ENCODE results near the gene VWA8. TPM values are rescaled to one million over a fixed set of nuclear protein-coding genes. Genes with fewer than 3 reads are reported as not detected.
"Not testable (repeated sequence)": the region's sequence is repeated elsewhere in the genome, so short reads cannot be mapped to it uniquely, and the experiment has no call there.

Gene VWA8
- total RNA-seq, 1 donor from 2014 or later = 11.5 TPM

DNA sequence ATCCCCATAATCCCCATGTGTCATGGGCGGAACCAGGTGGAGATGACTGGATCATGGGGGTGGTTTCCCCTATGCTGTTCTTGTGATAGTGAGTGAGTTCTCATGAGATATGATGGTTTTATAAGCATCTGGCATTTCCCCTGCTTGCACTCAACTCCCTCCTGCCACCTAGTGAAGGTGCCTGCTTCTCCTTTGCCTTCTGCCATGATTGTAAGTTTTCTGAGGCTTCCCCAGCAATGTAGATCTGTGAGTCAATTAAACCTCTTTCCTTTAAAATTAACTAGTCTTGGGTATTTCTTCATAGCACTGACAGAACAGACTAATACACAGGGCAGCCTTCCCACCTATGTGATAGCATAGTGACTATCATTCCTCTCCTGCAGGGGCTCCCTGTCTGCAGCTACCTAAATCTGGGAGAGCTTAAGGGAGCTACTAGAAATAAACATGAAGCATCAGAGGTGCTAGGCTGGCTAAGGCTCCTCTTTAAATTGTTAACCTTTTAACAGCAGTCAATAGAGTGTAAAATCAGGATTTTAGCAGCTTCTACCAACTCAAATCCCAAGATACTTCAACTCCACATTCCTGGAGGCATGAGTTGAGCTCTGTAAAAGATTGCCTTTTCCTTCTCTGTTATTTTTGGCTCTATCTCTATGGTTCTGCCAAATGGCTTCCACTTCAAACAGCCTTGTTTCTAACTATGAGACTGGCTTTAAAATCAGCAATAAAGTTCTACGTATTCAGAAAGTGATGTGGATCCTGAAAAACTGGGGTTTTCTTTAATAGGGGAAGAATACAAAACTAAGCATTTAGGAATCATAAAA, 112.3 kb downstream of the VWA8 start:
- ATAC-seq = no peak

DNA sequence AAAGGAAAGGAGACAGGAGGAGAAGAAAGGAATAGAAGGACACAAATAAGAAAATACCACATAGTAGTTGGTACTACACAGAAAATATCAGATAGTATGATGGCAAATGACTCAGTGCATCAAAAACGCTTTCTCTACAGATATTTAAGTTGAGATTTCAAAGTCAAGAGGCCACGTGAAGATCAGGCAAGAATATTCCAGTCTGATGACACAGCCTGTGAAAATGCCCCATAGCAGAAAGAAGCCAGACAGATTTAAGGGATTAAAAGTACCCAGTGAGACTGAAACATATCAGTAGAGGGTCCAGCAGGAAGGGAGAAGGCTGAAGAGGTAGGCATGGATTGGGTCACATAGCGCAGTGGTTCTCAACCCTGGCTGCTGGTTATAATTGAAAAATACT, 113.7 kb downstream of the VWA8 start:
- ATAC-seq = no peak

DNA sequence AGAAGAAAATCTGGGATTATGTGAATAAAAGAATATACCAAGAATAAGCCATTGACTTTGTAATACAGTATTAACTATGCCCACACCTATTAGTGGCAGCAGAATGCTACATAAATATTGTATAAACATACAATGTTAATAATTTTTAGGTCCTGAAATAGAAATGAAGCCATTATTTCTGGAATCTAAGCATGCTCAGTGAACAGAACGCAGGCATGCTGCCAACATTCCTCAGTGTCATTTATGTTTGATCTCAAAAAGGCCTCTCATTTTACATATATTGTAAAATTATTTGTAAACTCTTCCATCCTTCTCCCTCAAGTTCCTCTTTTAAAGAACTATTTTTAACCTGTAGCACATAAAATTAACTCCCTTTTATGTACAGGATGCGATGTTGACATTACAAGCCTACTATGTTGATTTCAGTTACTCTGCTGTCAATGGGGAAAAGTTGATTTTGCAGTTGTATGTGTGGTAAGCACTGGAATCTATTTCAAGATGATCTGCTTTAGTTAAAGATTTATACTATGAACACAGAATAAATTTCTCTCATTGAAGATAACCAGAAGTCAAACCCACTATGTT, 118.8 kb downstream of the VWA8 start:
- no peak for ATAC-seq

DNA sequence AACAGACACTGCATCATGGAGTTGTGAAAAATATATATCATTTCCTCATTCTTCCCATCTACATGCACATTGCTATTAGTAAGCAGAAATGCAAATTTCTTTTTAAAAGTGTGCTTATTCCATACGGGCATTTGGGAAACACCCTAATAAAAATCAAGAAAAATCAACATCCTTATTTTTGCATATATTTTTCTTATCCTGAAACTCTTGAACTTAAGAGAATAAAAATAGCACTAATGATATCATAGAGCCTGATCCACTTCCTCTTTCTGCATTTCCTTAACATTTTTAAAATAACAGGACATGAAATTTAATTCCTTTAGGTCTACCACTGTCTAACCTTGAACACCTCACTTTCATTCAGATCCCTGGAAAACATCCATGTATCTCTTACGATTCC, 123.3 kb downstream of the VWA8 start:
- no peak for ATAC-seq

DNA sequence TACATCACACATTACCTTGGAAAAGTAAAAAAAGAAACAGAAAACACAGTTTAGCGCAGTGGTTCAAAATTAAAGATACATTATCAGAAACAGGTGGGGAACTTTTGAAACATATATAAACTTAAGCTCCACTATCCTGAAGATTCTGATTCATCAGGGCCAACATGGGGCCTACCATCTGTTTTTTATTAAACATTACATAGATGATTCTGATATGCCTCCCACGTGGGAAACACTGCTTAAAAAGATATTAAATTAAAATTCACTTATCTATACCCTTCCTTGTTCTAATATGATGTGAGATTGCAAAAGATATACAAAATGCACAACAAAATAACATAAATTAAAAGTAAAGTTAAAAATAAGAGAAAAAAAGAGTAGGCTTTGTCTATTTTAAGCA, 125.0 kb downstream of the VWA8 start:
- no peak for ATAC-seq

DNA sequence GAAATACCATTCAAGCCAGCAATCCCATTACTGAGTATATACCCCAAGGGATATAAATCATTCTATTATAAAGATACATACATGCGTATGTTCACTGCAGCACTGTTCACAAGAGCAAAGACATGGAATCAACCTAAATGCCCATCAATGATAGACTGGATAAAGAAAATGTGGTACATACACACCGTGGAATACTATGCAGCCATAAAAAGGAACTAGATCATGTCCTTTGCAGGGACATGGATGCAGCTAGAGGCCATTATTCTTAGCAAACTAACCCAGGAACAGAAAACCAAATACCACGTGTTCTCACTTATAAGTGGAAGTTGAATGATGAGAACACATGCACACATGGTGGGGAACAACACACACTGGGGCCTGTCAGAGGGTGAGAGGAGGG, 126.2 kb downstream of the VWA8 start:
- not testable (repeated sequence) for ATAC-seq

DNA sequence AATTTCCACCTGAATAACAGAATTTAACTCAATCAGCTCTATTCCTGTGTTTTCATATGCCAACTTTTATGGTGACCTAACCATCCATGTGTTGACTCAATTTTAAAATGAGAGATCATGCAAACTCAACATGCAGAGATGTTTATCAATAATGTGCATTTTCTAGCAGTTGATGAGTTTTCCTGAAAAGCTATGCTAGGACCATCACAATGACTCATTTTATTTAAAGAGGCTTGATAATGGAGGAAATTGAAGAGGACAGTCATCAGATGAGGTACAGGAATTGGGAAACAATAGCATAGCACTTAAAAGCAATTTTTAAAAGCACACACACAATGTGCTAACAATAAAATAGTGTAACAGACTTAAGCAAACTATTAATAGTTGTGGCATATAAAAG, 127.1 kb downstream of the VWA8 start:
- no peak for ATAC-seq

DNA sequence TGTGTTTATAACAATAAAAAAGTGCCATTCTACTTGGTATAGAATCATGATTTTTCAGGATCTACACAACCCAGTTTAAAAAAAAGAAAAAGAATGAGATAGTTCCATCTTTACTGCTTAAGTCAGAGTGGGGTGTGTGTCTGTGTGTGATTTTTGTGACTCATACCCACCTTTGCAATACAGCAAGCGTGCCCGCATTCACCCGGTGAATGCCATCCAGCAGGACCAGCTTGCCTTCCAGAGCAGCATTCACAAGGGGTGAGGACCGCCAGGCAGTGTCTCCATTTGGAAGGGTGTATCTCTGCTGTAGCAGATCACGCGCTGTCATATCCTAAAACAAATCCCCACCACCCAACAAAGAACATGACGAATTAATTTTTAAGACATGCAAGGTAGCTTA, 127.7 kb downstream of the VWA8 start:
- peak; percentile 87 for ATAC-seq

DNA sequence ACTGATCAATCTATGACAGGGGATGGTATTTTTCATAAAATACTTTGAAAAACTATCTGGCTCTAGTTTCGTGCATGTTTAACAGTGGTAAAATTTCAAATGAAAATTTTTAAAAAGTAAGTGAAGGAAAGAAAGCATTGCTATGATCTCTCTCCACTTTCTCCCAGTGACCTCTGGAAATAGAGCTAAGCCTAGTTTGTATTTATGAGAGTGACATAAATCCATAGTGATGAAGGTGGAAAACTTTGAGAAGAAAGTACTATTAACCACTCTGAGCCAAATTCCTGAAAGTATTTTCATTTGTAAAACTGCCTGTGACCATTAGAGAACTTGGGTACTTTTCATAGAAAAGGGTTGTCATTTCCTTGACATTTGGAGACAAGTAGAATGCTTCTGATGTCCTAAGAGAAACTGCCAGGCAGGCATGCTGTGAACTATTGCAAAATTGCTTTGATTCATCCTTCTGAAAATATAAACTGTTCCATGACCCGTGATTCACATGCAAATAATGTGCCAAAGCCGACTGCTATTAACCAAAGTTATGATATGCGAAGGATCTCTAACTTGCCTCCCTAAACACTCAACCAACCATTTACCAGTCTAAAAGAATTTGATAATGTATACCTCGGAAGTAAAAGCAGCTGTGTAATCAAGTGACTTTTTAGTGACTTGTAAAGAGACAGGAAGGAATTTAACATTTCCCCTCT, 133.2 kb downstream of the VWA8 start:
- ATAC-seq = peak; percentile 73

DNA sequence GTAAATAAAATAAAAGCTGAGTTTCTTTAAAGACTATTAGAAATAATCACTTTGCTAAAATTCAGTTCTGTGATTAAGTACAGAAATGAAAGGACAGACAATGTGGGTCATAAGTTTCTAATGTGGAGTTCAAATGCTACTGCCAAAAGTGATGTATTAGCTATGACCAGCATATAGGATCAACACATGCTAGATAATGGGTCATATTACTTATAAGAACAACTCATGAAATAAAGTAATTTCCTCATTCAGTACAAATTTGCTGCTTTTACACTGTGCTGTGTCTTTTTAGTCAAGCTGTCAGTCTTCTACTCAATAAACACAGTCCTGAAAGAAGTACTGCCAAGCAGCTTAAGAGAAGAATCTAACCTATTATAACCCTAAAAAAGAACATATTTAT, 135.2 kb downstream of the VWA8 start:
- ATAC-seq = no peak

DNA sequence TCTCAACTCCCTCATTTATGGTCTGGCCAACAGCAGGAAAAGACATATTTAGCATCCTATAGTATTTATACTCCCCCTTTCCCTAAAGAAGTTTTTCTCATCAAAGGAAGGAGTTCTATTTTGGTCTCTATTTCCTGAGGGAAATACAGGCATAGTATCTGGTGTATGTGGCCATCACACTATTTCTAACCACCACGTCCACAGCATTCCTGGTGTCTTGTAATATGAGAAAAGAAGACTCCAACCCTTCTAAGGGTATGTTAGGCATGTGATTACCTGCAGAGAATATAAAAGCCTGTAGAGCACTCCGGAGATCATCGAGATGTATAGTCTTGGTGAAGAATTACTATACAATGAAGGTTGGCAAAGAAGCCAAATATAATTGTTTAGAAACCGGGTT, 137.4 kb downstream of the VWA8 start:
- no peak for ATAC-seq

DNA sequence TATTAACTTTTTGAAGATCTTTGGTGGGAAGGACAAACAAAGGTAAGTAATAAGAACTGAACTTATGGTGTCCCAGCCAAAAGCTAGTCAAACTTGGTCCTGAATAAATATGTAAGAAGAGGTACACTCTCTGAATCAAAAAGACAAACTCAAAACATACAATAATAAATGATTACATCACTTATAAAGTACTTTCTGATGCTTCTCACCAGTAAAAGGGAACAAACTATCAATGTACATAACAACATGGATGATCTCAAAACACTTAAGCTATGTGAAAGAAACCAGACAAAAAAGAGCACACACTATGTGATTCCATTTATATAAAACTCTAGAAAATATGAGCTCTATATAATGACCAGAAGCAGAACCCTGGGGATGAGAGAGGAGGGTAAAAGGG, 138.3 kb downstream of the VWA8 start:
- no peak for ATAC-seq

DNA sequence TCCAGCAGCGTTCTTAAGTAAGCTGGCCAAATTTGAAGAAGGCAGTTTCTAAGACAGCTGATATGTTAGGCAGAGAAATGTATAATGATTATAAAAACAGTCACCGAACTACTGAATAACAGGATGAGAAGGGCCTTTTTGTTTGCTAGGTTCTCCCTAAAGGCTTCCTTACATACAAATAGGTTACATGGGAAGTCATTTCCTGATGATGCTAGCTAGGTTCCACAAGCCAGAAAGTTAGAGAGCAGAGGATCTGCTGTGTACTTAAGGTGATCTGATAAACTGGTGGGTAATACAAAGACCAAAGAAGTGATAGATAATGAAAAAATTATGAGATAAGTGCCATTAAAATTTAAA, 139.7 kb downstream of the VWA8 start:
- no peak for ATAC-seq

DNA sequence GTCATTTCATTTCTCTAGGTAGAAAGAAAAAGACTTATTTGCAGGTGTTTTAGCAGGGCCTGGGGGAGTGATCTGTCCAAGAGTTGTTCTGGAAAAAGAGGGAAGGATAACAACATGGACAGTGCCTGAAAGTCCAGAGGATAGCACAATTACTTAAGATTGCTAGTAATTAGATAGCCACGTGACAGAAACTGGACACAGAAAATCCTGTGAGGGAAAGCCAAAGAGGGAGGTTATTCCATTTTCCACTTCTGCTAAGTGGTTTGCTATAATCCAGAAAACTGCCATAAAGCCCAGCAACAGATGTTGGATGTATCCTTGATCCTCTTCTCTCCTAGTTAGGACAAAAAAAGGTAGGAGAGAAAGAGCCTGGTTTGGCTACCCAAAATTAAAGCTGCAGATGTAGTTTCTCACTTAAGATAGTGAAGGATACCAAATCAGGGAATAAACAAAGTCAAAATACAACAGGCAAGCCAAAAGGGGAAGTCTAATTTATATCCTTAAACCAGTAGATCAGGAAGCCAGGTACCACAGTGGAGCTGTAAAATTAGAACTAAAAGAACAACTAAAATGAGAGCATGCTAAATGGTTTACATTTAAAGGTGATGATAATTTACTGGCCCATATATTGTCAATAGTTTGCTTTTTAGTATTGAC, 140.2 kb downstream of the VWA8 start:
- ATAC-seq = no peak

DNA sequence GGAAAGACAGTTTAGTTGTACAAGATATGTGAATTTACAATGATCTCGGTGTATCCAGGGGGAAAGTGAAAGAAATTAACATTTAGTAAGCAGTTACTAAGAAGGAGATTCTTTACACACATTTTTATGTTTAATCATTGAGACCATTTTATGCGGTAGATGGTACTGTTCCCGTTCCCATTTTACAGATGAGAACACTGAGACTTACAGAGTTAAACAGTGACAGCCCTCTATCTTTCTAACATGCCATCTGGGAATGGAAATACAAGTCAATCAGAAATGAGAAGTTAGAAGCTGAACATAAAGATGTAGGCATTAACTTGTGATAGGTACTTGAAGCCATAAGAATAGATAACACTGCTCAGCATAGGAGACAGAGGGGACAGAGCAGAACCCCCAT, 144.9 kb downstream of the VWA8 start:
- ATAC-seq = no peak

DNA sequence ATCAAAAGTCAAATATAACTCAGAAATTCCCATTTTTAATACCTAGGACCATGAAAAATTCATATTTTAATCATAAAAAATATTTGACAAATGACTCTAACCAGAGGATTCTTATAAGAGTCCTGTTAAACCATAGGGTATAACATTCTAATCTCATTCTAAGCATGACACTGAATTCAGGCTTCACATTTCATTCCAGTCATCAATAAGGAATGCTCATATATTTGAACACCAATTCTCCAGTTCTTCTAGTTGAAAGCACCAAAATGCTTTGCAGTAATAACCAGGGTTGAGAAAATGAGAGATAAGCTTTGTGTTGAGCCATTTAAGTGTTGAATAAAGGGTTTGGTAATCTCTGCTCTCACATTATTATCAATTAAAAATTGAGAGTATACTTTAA, 147.5 kb downstream of the VWA8 start:
- no peak for ATAC-seq

DNA sequence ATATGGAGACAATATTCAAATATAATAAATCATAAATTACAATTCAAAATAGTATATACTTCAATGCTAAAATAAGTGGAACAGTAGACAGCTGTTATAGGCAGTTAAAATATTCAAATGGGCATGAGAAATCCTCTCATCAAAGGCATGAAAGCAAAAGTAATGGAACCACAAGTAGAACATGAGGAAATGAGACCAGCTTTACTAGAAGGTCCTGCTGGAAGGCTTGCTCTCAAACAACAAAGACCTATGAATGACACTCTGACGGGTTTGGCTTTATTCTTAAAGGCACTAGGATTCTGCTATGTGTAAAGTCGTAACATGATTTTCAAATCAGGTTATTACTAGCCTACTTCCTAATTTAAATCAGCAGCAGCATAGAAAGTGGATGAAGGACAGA, 148.1 kb downstream of the VWA8 start:
- no peak for ATAC-seq

DNA sequence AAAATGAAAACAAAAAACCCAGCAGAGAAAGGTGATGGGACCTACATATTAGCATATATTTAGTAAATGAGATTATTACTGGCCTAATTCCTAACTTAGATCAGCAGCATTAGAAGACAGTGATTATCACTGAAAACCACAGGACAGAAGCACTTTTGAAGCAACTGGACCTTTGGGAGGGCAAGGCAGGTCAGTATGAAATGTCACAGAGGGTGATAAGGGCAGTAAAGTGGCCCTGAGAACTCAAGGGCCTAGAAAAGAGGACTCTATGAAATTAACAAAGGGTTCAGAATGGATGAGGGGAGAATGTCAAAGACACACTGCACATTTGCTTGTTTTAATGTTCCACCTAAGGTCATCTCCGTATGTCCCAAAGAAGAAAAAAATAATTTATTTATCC, 148.7 kb downstream of the VWA8 start:
- no peak for ATAC-seq

DNA sequence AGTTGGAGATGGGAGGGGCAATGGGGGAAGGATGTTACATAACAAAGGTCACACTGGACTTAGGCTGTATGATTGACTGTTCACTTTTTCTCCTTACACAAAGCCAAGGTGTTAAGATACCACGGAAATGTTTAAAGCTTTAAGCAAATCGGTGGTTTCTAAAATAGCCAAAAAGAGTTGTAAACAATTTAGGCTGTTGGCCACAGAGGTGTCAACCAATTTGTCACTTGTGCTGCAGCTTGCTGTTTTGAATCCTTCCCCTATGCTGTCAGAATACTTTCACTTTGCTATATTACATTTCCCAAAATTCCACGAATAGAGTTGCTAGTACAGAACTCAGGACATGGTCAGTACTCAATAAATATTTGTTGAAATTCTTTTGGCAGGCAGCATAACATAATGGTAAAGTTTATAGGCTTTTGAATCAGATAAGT, 149.3 kb downstream of the VWA8 start:
- ATAC-seq = no peak

DNA sequence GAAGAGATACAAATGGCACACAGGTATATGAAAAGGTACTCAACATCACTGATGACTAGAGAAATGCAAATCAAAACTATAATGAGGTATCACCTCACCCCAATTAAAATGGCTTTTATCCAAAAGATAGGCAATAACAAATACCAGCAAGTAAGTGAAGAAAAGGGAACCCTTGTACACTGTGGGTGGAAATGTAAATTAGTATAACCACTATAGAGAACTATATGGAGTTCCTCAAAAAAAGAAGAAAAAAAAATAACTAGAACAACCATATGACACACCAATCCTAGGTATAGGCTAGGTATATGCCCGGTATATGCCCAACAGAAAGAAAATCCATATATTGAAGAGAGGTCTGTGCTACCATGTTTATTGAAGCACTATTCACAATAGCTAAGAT, 150.9 kb downstream of the VWA8 start:
- no peak for ATAC-seq

DNA sequence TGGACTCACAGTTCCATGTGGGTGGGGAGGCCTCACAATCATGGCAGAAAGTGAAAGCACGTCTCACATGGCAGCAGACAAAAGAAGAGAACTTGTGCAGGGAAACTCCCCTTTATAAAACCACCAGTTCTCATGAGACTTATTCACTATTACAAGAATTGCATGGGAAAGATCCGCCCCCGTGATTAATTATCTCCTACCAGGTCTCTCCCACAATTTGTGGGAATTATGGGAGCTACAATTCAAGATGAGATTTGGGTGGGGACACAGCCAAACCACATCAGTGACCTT, 157.5 kb downstream of the VWA8 start:
- not testable (repeated sequence) for ATAC-seq

DNA sequence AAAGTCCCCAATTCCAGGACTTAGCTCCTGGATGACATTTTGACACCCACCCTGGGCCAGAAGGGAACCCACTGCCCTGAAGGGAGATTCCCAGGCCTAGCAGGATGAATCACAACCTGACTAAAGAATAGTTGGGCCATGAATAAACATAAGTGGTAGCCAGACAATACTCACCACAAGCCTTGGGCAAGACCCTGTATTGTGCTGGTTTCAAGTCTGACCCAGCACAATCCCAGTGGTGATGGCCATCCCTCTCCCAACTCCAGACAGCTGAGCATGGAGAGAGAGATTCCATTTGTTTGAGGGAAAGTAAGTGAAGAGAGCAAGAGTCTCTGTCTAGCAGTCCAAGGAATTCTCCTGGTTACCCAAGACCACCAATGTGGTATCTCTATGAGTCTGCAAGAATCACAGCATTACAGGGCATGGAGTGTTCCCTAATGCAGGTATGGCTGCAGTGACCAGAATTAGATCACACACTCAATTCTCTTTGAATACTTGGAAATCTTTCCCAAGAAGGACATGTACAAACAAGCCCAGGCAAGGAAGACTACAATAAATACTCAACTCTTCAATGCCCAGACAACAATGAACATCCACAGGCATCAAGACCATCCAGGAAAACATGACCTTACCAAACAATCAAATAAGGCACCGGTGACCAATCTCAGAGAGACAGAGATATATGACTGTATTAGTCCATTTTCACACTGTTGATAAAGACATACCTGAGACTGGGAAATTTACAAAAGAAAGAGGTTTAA, 158.0 kb downstream of the VWA8 start:
- no peak for ATAC-seq
